HG02885 (cell line): Measurements from ENCODE around the gene TEX54.

Experiments
- ATAC-seq: cut with Tn5 transposase; IDR thresholded peaks from one replicate; pipeline ENCODE4 v1.9.1; 2021; ENCODE audit warnings: mild to moderate bottlenecking; ENCODE audit not compliant: unreplicated experiment, poor library complexity

Gene TEX54

GRCh38 chr11:62792202-62792575, 40.5 kb downstream of the TEX54 start:
- peak; percentile 8 for ATAC-seq

GRCh38 chr11:62791501-62792201, 41.0 kb downstream of the TEX54 start, which contains the start of gene TMEM223:
Gene TMEM223 (minus strand): TSS chr11:62792006. CDS start chr11:62791994, 12 bp downstream.
- ATAC-seq: peak; percentile 78

DNA sequence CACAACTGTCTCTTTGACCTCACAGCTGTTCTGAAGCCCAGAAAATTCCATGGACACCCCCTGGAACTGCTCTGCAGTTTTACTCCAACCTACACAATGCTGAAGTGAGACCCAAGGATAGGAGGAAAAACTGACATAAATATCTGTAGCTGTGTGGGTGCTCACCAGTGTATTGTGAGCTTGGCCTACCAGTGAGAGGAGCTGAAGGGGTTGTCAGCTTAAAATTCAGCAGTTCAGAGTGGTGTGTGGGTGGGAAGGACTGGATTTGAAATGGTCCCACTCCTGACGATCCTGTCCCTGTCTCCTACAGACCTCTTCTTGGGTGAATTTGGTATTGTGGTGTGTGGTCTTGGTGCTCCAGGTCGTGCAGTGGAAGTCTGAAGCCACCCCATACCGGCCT, 43.1 kb downstream of the TEX54 start:
- ATAC-seq: no peak

DNA sequence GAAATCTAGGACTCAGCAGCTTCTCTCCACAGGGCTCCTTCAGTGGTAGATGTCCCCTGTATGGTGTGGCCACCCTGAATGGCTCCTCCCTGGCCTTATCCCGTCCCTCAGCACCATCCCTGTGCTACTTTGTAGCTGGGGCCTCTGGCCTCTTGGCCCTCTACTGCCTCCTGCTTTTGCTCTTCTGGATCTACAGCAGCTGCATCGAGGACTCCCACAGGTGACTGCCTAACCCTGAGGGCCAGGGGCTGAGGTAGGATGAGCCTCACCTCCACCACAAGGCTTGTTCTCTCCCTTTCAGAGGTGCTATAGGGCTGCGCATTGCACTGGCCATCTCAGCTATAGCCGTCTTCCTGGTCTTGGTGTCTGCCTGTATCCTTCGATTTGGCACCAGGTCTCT, 43.6 kb downstream of the TEX54 start:
- no peak for ATAC-seq

DNA sequence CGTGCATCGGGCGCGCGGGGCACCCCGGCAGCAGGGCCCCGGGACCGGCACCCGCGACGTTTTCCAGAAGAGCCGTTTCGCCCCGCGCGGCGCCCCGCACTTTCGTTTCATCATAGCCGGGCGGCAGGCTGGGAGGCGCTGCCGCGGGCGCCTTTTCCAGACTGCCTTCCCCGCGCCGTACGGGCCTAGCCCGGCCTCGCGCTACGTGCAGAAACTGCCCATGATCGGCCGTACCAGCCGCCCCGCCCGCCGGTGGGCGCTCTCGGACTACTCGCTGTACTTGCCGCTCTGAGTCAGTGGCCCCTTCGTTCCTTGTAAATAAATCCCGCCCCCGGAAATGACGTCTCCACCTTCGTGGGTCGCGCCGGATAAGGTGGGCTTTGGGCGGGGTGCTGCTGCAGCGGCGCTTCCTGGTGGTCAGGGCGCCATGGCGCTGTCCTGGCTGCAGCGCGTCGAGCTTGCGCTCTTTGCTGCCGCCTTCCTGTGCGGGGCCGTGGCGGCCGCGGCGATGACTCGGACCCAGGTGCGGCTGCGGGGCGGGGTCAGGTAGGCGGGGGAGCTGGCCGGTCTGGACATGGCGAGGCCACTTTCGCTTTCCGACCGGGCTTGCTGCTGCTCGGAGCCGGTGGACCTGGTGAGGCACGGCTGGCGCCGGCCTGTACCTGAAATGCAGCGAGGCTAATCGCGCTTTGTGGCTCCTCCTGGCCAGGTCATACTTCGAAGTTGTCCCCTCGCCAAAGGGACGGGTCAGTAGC, 45.5 kb downstream of the TEX54 start, which contains the start of gene TMEM179B:
TMEM179B (plus strand) TSS at position 398 of the 755 bp plus-strand sequence; CDS start at position 428, 30 bp downstream.
- ATAC-seq: peak; percentile 71

DNA sequence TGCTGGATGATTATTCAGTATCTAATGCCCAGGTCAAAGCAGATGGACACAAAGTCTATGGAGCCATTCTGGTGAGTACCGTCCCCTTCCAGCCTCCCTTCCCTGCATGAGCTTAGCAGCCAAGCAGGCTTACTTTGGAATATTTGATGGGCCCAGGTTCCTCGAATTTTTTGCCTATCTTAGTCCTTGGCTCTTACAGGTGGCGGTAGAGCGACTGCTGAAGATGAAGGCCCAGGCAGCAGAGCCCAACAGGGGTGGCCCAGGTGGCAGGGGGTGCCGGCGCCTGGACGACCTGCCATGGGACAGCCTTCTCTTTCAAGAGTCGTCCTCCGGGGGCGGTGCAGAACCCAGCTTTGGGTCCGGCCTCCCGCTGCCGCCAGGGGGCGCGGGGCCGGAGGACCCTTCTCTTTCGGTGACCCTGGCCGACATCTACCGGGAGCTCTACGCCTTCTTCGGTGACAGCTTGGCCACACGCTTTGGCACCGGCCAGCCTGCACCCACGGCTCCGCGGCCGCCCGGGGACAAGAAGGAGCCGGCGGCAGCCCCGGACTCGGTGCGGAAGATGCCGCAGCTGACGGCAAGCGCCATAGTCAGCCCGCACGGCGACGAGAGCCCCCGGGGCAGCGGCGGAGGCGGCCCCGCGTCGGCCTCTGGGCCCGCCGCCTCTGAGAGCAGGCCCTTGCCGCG, 46.2 kb downstream of the TEX54 start:
- ATAC-seq: peak; percentile 70

DNA sequence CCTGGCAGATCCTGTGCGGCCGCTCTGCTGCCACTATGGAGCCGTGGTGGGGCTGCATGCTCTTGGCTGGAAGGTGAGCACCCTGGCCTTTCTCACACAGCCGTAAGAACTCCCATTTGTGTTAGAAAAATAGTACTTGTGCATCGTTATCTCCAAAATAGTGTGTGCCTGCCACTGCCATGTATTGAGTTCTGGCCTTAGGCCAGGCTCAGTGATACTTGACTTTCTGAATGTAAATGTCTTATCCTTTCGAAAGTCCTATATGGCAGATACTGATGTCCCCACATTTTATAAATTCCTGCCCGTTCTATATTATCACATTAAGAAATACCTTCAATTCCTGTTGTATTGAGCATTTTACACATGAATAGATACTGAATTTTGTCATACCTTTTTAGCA, 49.9 kb downstream of the TEX54 start:
- ATAC-seq: no peak
